HEK293T (cell line): ENCODE measurements around the gene ZNF319.

Experiments used
- ARNT ChIP-seq: fragments of 450-650 bp; IDR thresholded peaks from 2 replicates; pipeline ENCODE4 v1.6.1; 2017; ENCODE audit warnings: mild to moderate bottlenecking
- BHLHE40 ChIP-seq: fragments of 450-650 bp; IDR thresholded peaks from 2 replicates; pipeline ENCODE4 v1.6.1; 2016; ENCODE audit warnings: mild to moderate bottlenecking, moderate library complexity, borderline replicate concordance
- ELF4 ChIP-seq: fragments of 450-650 bp; IDR thresholded peaks from 2 replicates; pipeline ENCODE4 v1.6.1; 2017; ENCODE audit warnings: antibody characterized with exemption
- FOXA1 ChIP-seq: fragments of 450-650 bp; IDR thresholded peaks from 2 replicates; pipeline ENCODE4 v1.6.1; 2016; ENCODE audit warnings: mild to moderate bottlenecking
- FOXM1 ChIP-seq: fragments of 450-650 bp; IDR thresholded peaks from 2 replicates; pipeline ENCODE4 v1.6.1; 2017; ENCODE audit warnings: mild to moderate bottlenecking, borderline replicate concordance
- L3MBTL2 ChIP-seq: fragments of 450-650 bp; conservative IDR thresholded peaks from 2 replicates; pipeline ENCODE4 v1.6.1; 2016; ENCODE audit warnings: mild to moderate bottlenecking
- NFRKB ChIP-seq: fragments of 450-650 bp; IDR thresholded peaks from 2 replicates; pipeline ENCODE4 v1.6.1; 2016; ENCODE audit warnings: mild to moderate bottlenecking, moderate library complexity
- SP1 ChIP-seq: fragments of 450-650 bp; IDR thresholded peaks from 2 replicates; pipeline ENCODE4 v1.6.1; 2017
- SUZ12 ChIP-seq: fragments of 450-650 bp; IDR thresholded peaks from 2 replicates; pipeline ENCODE4 v1.6.1; 2016; ENCODE audit warnings: mild to moderate bottlenecking
- ZNF384 ChIP-seq: fragments of 450-650 bp; IDR thresholded peaks from 2 replicates; pipeline ENCODE4 v1.6.1; 2016

GRCh38 chr16:58048494-58049231 is 48.2 kb upstream of the ZNF319 start:
- TF ChIP-seq ELF4 (no peak), FOXM1 (no peak), BHLHE40 (no peak), SUZ12 (no peak), L3MBTL2 (no peak), ARNT (no peak), ZNF384 (no peak), SP1 (no peak), NFRKB (no peak), FOXA1 (no peak)
